Keratinocyte (primary cell): ENCODE results near the gene TIAM2. TPM values are rescaled to one million over a fixed set of nuclear protein-coding genes. Genes with fewer than 3 reads are reported as not detected.

Experiments
- DNase-seq: peaks from one replicate; pipeline ENCODE4 v3.0.0-alpha.2; 2011; ENCODE audit warnings: low read depth, missing footprints, low spot score
- FAIRE-seq: peaks from 2 replicates; lab custom pipeline; 2011; peaks lifted over from hg19 to GRCh38; lab: Jason Lieb, UNC
- H2AFZ ChIP-seq: 2 replicates; pipeline ENCODE4 v1.6.0; 2012; ENCODE audit warnings: low read length, control low read depth, inconsistent platforms; ENCODE audit not compliant: control insufficient read depth
- H3K27ac ChIP-seq: 2 replicates; pipeline ENCODE4 v1.5.1; 2011; ENCODE audit warnings: low read length; ENCODE audit not compliant: control insufficient read depth, insufficient read depth
- H3K27me3 ChIP-seq: 3 replicates; pipeline ENCODE4 v1.6.0; 2011; ENCODE audit warnings: low read length; ENCODE audit not compliant: control insufficient read depth, insufficient read depth; ENCODE audit errors: extremely low read depth
- H3K36me3 ChIP-seq, 2 experiments: 2 replicates in 1 of 2; 3 replicates in 1 of 2; pipeline ENCODE4 v1.5.1; 2011; ENCODE audit warnings: low read length in 2 of 2, mild to moderate bottlenecking in 1 of 2; ENCODE audit not compliant: control insufficient read depth in 2 of 2, insufficient read depth in 2 of 2; ENCODE audit errors: extremely low read depth in 1 of 2
- H3K4me1 ChIP-seq: 3 replicates; pipeline ENCODE4 v1.5.1; 2011; ENCODE audit warnings: low read length; ENCODE audit not compliant: control insufficient read depth, insufficient read depth; ENCODE audit errors: extremely low read depth
- H3K4me2 ChIP-seq: 3 replicates; pipeline ENCODE4 v1.6.0; 2011; ENCODE audit warnings: low read depth, low read length; ENCODE audit not compliant: control insufficient read depth, insufficient read depth; ENCODE audit errors: extremely low read depth
- H3K4me3 ChIP-seq, 3 experiments: fragments of 200-600 bp in 1 of 3; sonication (generic) in 1 of 3; 2 replicates in 2 of 3; 3 replicates in 1 of 3; pipeline ENCODE4 v1.5.1; 2011 to 2016; ENCODE audit warnings: low read length in 3 of 3, mild to moderate bottlenecking in 3 of 3, control low read depth in 2 of 3, inconsistent platforms in 1 of 3, low read depth in 1 of 3, mixed read lengths in 1 of 3, mixed run types in 1 of 3, moderate library complexity in 1 of 3; ENCODE audit not compliant: control insufficient read depth in 2 of 3, insufficient read depth in 2 of 3; ENCODE audit errors: extremely low read depth in 1 of 3
- H3K79me2 ChIP-seq: 2 replicates; pipeline ENCODE4 v1.6.0; 2012; ENCODE audit warnings: low read length; ENCODE audit not compliant: control insufficient read depth, insufficient read depth
- H3K9ac ChIP-seq: 3 replicates; pipeline ENCODE4 v1.6.0; 2011; ENCODE audit warnings: low read length; ENCODE audit not compliant: control insufficient read depth, insufficient read depth; ENCODE audit errors: extremely low read depth
- H3K9me1 ChIP-seq: 3 replicates; pipeline ENCODE4 v1.6.0; 2011; ENCODE audit warnings: low read length; ENCODE audit not compliant: control insufficient read depth, insufficient read depth; ENCODE audit errors: extremely low read depth
- H3K9me3 ChIP-seq: 2 replicates; pipeline ENCODE4 v1.5.1; 2012; ENCODE audit warnings: low read depth, low read length; ENCODE audit not compliant: control insufficient read depth
- H4K20me1 ChIP-seq: 3 replicates; pipeline ENCODE4 v1.6.0; 2011; ENCODE audit warnings: low read length; ENCODE audit not compliant: control insufficient read depth, insufficient read depth; ENCODE audit errors: extremely low read depth
- CTCF ChIP-seq, 3 experiments: IDR thresholded peaks in 1 of 3; conservative IDR thresholded peaks in 1 of 3; optimal IDR thresholded peaks in 1 of 3; 2 replicates in 2 of 3; 3 replicates in 1 of 3; pipeline versions ENCODE3 to v1.5.1; 2011; ENCODE audit warnings: low read length in 3 of 3, mild to moderate bottlenecking in 3 of 3, moderate library complexity in 2 of 3, control low read depth in 1 of 3, inconsistent platforms in 1 of 3; ENCODE audit not compliant: insufficient read depth in 2 of 3; ENCODE audit errors: extremely low read depth in 1 of 3
- EZH2 ChIP-seq: IDR thresholded peaks from one replicate; pipeline ENCODE4 v1.6.1; 2012; ENCODE audit warnings: inconsistent platforms, mild to moderate bottlenecking, low read length, moderate library complexity
- dilution Hi-C: fragments of 300-500 bp; cut with MboI; formaldehyde crosslinking; loops from one replicate; pipeline ENCODE4 v1.7.0; 2020; ENCODE audit warnings: low sequenced_read_pairs; ENCODE audit not compliant: extremely low pct_ligation_motif_present
- polyA plus RNA-seq, 5 experiments: library from polyadenylated mRNA; depleted of rRNA in 3 of 5; stranded (reverse) in 3 of 5; stranded (forward) in 1 of 5; unstranded in 1 of 5; fragments of >200 nt; gene quantifications; 1 replicate in 1 of 5; 2 replicates in 3 of 5; 3 replicates in 1 of 5; pipeline versions ENCODE4 v1.2.1 to v1.2.3, GENCODE V29; 2011 to 2012; ENCODE audit warnings: missing spikeins in 2 of 5, low read depth in 1 of 5, low replicate concordance in 1 of 5

The TIAM2 gene
- polyA plus RNA-seq, 1 donor (not counting 4 experiments of a cell fraction or from before 2014, with no cell fraction given) = 4.0 TPM

- H3K36me3 ChIP-seq = peaks cover 29 to 39% of the 10 kb centered on the region in 2 experiments
- H3K9me1 ChIP-seq = no peaks in the 10 kb centered on the region
- H4K20me1 ChIP-seq = no peaks in the 10 kb centered on the region
- H3K9me3 ChIP-seq = no peaks in the 10 kb centered on the region
- TF ChIP-seq CTCF (optimal IDR thresholded peaks at IDR 0.05 in 1 of 3, IDR thresholded peaks at IDR 0.05 in 1 of 3, conservative IDR thresholded peaks at IDR 0.05 in 1 of 3; ENCODE audit: extremely low read depth in 1 of 3, insufficient read depth in 2 of 3, low read length in 3 of 3) (no peak), EZH2 (no peak)
- FAIRE-seq (no peak), DNase-seq (no peak)
- H3K27me3 ChIP-seq = no peaks in the 10 kb centered on the region
- no peak overlapping the region for H3K9ac ChIP-seq
- H3K4me3 ChIP-seq = no peak overlapping the region
- H3K27ac ChIP-seq = no peak overlapping the region
- dilution Hi-C loops = loop anchor here (5.0 kb wide), 1 partner anchor 80 kb away; no protein-coding TSS in a partner anchor
- peaks cover 18% of the 10 kb centered on the region for H3K79me2 ChIP-seq
- no peaks in the 10 kb centered on the region for H3K4me1 ChIP-seq
- H3K4me2 ChIP-seq = no peak overlapping the region
- no peak overlapping the region for H2AFZ ChIP-seq
Measured at GRCh38 chr6:155257796-155258195, 262.7 kb downstream of the TIAM2 start.

DNA sequence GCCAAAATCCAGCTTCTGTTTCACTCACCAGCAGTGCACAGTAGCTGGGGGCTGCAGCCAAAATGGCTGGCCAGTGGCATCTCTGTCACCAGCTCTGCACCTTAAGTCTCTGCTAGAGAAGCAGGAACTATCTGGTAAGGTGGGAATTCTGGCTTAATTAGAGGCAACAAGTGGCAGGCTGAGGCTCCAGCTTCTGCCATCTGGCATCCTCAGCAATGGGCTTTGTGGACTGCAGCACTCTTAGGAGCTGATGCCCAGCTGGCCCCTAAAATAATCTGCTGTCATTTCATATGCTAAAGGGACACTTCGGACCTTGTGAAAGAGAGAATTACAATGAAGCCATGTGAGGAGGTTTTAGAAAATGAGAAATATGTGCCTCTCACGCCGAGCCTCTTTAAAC, 264.1 kb downstream of the TIAM2 start:
- H3K4me1 ChIP-seq = peaks cover 2% of the 10 kb centered on the region
- FAIRE-seq (no peak), DNase-seq (no peak)
- H3K9me3 ChIP-seq = no peaks in the 10 kb centered on the region
- H3K27ac ChIP-seq = no peak overlapping the region
- H3K4me3 ChIP-seq = no peak overlapping the region
- H3K79me2 ChIP-seq = peaks cover 31% of the 10 kb centered on the region
- no peak overlapping the region for H2AFZ ChIP-seq
- no peak for TF ChIP-seq EZH2
- no peak for TF ChIP-seq CTCF (optimal IDR thresholded peaks at IDR 0.05 in 1 of 3, IDR thresholded peaks at IDR 0.05 in 1 of 3, conservative IDR thresholded peaks at IDR 0.05 in 1 of 3; ENCODE audit: extremely low read depth in 1 of 3, insufficient read depth in 2 of 3, low read length in 3 of 3)
- no peak overlapping the region for H3K9ac ChIP-seq
- H3K4me2 ChIP-seq = no peak overlapping the region
- H3K9me1 ChIP-seq = no peaks in the 10 kb centered on the region
- H3K27me3 ChIP-seq = no peaks in the 10 kb centered on the region
- no peaks in the 10 kb centered on the region for H4K20me1 ChIP-seq
- dilution Hi-C loops = loop anchor here (5.0 kb wide), 1 partner anchor 82 kb away; no protein-coding TSS in a partner anchor
- H3K36me3 ChIP-seq = peaks cover 27 to 42% of the 10 kb centered on the region in 2 experiments
